Measurements from ENCODE around the gene ACSL3.

ACSL3 gene

GRCh38 chr2:222884805-222885424, 24.1 kb downstream of the ACSL3 start:
- H3K4me3 ChIP-seq (ENCODE audit: control insufficient read depth, low read depth, low read length) = no peak overlapping the region
- DNase-seq (ENCODE audit: low read depth) = no peak
- no peak for TF ChIP-seq CTCF (IDR thresholded peaks at IDR 0.05; ENCODE audit: control insufficient read depth, insufficient read depth, low read depth, low read length, missing control alignments)

- TF ChIP-seq CTCF (IDR thresholded peaks at IDR 0.05; ENCODE audit: control insufficient read depth, insufficient read depth, low read depth, low read length, missing control alignments) = no peak
- DNase-seq (ENCODE audit: low read depth) = no peak
These were observed 26.3 kb downstream of the ACSL3 start for GRCh38 chr2:222887124-222887523.

GRCh38 chr2:222888716-222889115, 27.9 kb downstream of the ACSL3 start:
- no peak overlapping the region for H3K4me3 ChIP-seq (ENCODE audit: control insufficient read depth, low read depth, low read length)
- no peak for TF ChIP-seq CTCF (IDR thresholded peaks at IDR 0.05; ENCODE audit: control insufficient read depth, insufficient read depth, low read depth, low read length, missing control alignments)
- no peak for DNase-seq (ENCODE audit: low read depth)

More at GRCh38 chr2:222887124-222887523, 26.3 kb downstream of the ACSL3 start:
- no peak overlapping the region for H3K4me3 ChIP-seq (ENCODE audit: control insufficient read depth, low read depth, low read length)

GRCh38 chr2:222891890-222892289, 31.1 kb downstream of the ACSL3 start:
- no peak for TF ChIP-seq CTCF (IDR thresholded peaks at IDR 0.05; ENCODE audit: control insufficient read depth, insufficient read depth, low read depth, low read length, missing control alignments)
- no peak overlapping the region for H3K4me3 ChIP-seq (ENCODE audit: control insufficient read depth, low read depth, low read length)
- no peak for DNase-seq (ENCODE audit: low read depth)

- no peak for TF ChIP-seq CTCF (IDR thresholded peaks at IDR 0.05; ENCODE audit: control insufficient read depth, insufficient read depth, low read depth, low read length, missing control alignments)
- no peak for DNase-seq (ENCODE audit: low read depth)
- no peak overlapping the region for H3K4me3 ChIP-seq (ENCODE audit: control insufficient read depth, low read depth, low read length)
These were observed 31.5 kb downstream of the ACSL3 start for GRCh38 chr2:222892321-222892720.

- TF ChIP-seq CTCF (IDR thresholded peaks at IDR 0.05; ENCODE audit: control insufficient read depth, insufficient read depth, low read depth, low read length, missing control alignments) = no peak
- no peak for DNase-seq (ENCODE audit: low read depth)
- no peak overlapping the region for H3K4me3 ChIP-seq (ENCODE audit: control insufficient read depth, low read depth, low read length)
These were observed 31.9 kb downstream of the ACSL3 start for GRCh38 chr2:222892761-222893160.
